ENCODE data around the gene CLCN2. TPM values are rescaled to one million over a fixed set of nuclear protein-coding genes. Genes with fewer than 3 reads are reported as not detected.

Gene CLCN2
- polyA plus RNA-seq, 1 donor from 2014 or later = 13.4 TPM

DNA sequence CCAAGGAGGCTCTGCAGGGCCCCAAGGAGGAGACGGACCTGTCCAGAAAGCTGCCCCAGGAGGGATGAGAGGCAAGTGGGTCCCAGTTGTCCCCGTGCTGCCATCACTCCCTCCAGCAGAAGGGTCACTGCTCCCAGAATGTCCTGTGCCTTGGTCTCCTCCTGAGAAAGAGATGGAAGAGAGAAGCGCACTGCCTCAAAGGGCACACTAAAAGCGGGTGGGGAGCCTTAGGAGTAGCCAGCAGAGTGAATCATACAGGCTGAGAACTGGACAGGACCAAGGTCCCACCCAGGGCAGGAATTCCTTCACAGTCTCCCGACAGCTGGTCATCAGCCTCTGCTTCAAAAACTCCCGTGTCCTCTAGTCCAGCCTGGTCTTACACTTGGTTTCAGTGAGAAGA is 12.0 kb upstream of the CLCN2 start:
- TF ChIP-seq RAD21 (conservative IDR thresholded peaks at IDR 0.05) = no peak
- TF ChIP-seq, protein P1, sequence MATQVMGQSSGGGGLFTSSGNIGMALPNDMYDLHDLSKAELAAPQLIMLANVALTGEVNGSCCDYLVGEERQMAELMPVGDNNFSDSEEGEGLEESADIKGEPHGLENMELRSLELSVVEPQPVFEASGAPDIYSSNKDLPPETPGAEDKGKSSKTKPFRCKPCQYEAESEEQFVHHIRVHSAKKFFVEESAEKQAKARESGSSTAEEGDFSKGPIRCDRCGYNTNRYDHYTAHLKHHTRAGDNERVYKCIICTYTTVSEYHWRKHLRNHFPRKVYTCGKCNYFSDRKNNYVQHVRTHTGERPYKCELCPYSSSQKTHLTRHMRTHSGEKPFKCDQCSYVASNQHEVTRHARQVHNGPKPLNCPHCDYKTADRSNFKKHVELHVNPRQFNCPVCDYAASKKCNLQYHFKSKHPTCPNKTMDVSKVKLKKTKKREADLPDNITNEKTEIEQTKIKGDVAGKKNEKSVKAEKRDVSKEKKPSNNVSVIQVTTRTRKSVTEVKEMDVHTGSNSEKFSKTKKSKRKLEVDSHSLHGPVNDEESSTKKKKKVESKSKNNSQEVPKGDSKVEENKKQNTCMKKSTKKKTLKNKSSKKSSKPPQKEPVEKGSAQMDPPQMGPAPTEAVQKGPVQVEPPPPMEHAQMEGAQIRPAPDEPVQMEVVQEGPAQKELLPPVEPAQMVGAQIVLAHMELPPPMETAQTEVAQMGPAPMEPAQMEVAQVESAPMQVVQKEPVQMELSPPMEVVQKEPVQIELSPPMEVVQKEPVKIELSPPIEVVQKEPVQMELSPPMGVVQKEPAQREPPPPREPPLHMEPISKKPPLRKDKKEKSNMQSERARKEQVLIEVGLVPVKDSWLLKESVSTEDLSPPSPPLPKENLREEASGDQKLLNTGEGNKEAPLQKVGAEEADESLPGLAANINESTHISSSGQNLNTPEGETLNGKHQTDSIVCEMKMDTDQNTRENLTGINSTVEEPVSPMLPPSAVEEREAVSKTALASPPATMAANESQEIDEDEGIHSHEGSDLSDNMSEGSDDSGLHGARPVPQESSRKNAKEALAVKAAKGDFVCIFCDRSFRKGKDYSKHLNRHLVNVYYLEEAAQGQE (IDR thresholded peaks at IDR 0.05; ENCODE audit: borderline replicate concordance) = no peak
- no peak for TF ChIP-seq MXI1 (conservative IDR thresholded peaks at IDR 0.05; ENCODE audit: poor library complexity, severe bottlenecking)
- no peak for TF ChIP-seq EZH2 (IDR thresholded peaks at IDR 0.05; ENCODE audit: borderline replicate concordance, insufficient read depth, low read length, poor library complexity, severe bottlenecking)
- TF ChIP-seq, protein P2, sequence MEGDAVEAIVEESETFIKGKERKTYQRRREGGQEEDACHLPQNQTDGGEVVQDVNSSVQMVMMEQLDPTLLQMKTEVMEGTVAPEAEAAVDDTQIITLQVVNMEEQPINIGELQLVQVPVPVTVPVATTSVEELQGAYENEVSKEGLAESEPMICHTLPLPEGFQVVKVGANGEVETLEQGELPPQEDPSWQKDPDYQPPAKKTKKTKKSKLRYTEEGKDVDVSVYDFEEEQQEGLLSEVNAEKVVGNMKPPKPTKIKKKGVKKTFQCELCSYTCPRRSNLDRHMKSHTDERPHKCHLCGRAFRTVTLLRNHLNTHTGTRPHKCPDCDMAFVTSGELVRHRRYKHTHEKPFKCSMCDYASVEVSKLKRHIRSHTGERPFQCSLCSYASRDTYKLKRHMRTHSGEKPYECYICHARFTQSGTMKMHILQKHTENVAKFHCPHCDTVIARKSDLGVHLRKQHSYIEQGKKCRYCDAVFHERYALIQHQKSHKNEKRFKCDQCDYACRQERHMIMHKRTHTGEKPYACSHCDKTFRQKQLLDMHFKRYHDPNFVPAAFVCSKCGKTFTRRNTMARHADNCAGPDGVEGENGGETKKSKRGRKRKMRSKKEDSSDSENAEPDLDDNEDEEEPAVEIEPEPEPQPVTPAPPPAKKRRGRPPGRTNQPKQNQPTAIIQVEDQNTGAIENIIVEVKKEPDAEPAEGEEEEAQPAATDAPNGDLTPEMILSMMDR (IDR thresholded peaks at IDR 0.05; ENCODE audit: poor library complexity, severe bottlenecking) = no peak
- no peak for TF ChIP-seq EP300 (conservative IDR thresholded peaks at IDR 0.05; ENCODE audit: poor library complexity, severe bottlenecking)
- TF ChIP-seq POLR2AphosphoS5 (IDR thresholded peaks at IDR 0.05) = no peak
- no peak for TF ChIP-seq SMC3 (conservative IDR thresholded peaks at IDR 0.05; ENCODE audit: poor library complexity)
- no peak for TF ChIP-seq TAF1 (IDR thresholded peaks at IDR 0.05; ENCODE audit: low read depth)
- Histone ChIP-seq H3K27me3 (ENCODE audit: insufficient read depth, low read depth, low read length) (peaks cover 3% of the 10 kb centered on the region), H3K9me3 (ENCODE audit: low read length) (no peaks in the 10 kb centered on the region)

DNA sequence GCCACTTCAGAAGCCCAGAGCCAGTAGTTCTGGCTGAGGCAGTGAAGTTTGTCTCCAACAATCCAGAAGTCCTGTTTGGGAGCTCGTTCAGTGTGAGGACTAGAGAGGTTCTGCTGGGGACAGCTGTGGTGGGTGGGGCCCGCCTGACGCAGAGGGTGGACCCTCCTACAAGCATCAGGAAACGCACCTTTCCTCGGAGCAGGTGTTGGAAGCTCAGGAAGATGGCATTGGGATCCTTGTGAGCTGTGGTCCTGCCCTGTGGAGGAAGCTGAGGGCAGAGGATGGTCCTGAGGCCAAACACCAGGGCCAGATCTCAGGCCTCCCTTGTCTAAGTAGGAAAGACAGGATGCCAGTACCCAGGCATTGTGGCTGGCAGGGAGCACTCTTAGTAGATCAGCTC is 11.5 kb upstream of the CLCN2 start:
- no peaks in the 10 kb centered on the region for H3K79me2 ChIP-seq (replicated peaks; ENCODE audit: insufficient read depth, low read length)
- no peaks in the 10 kb centered on the region for H3K27me3 ChIP-seq (ENCODE audit: insufficient read depth, low read depth, low read length)
- H2AFZ ChIP-seq (ENCODE audit: low read depth, low read length) = no peak overlapping the region
- no peak overlapping the region for H3K9ac ChIP-seq (ENCODE audit: low read length)
- no peak for TF ChIP-seq TAF1 (IDR thresholded peaks at IDR 0.05; ENCODE audit: low read depth)
- TF ChIP-seq SMC3 (conservative IDR thresholded peaks at IDR 0.05; ENCODE audit: poor library complexity) = no peak
- TF ChIP-seq EP300 (conservative IDR thresholded peaks at IDR 0.05; ENCODE audit: poor library complexity, severe bottlenecking) = no peak
- TF ChIP-seq, protein P1 (IDR thresholded peaks at IDR 0.05; ENCODE audit: borderline replicate concordance) = no peak
- no peak for TF ChIP-seq RAD21 (conservative IDR thresholded peaks at IDR 0.05)
- TF ChIP-seq EZH2 (IDR thresholded peaks at IDR 0.05; ENCODE audit: borderline replicate concordance, insufficient read depth, low read length, poor library complexity, severe bottlenecking) = no peak
- TF ChIP-seq MXI1 (conservative IDR thresholded peaks at IDR 0.05; ENCODE audit: poor library complexity, severe bottlenecking) = no peak
- TF ChIP-seq, protein P2 (IDR thresholded peaks at IDR 0.05; ENCODE audit: poor library complexity, severe bottlenecking) = no peak
- H3F3A ChIP-seq (ENCODE audit: insufficient read depth, low read length, poor library complexity, severe bottlenecking) = no peaks in the 10 kb centered on the region
- H4K20me1 ChIP-seq (ENCODE audit: insufficient read depth) = no peaks in the 10 kb centered on the region
- H3K9me3 ChIP-seq (ENCODE audit: low read length) = no peaks in the 10 kb centered on the region
- no peak overlapping the region for H3K4me3 ChIP-seq (ENCODE audit: low read length)
- no peak overlapping the region for H3K27ac ChIP-seq (ENCODE audit: low read length)
- no peak overlapping the region for H3K4me2 ChIP-seq (ENCODE audit: low read length)
- H3K9me2 ChIP-seq (ENCODE audit: insufficient read depth, low read length) = no peaks in the 10 kb centered on the region
- H3K36me3 ChIP-seq (ENCODE audit: insufficient read depth, low read length) = peaks cover 5% of the 10 kb centered on the region

More for the DNA sequence above, 12.0 kb upstream of the CLCN2 start:
- no peaks in the 10 kb centered on the region for H3F3A ChIP-seq (ENCODE audit: insufficient read depth, low read length, poor library complexity, severe bottlenecking)
- peaks cover 5% of the 10 kb centered on the region for H3K36me3 ChIP-seq (ENCODE audit: insufficient read depth, low read length)
- no peak overlapping the region for H3K27ac ChIP-seq (ENCODE audit: low read length)
- no peak overlapping the region for H3K4me2 ChIP-seq (ENCODE audit: low read length)
- H2AFZ ChIP-seq (ENCODE audit: low read depth, low read length) = no peak overlapping the region
- H3K4me3 ChIP-seq (ENCODE audit: low read length) = no peak overlapping the region
- H4K20me1 ChIP-seq (ENCODE audit: insufficient read depth) = no peaks in the 10 kb centered on the region
- no peaks in the 10 kb centered on the region for H3K79me2 ChIP-seq (replicated peaks; ENCODE audit: insufficient read depth, low read length)
- H3K9me2 ChIP-seq (ENCODE audit: insufficient read depth, low read length) = no peaks in the 10 kb centered on the region
- no peak overlapping the region for H3K9ac ChIP-seq (ENCODE audit: low read length)
